Mucosa of gallbladder (tissue), 1 donor: ENCODE results near the gene LDLRAD4. TPM values are rescaled to one million over a fixed set of nuclear protein-coding genes. Genes with fewer than 3 reads are reported as not detected.
"Not testable (repeated sequence)": the region's sequence is repeated elsewhere in the genome, so short reads cannot be mapped to it uniquely, and the experiment has no call there.

ENCODE experiments used
- DNase-seq: peaks from one replicate; pipeline ENCODE4 v3.0.0-alpha.2; 2020; ENCODE audit warnings: low spot score
- total RNA-seq: library from RNA; stranded (reverse); gene quantifications from one replicate; pipeline ENCODE4 v1.2.1, GENCODE V29; 2021
- donor health status: DM: no; HTN: no; CAD: no.

LDLRAD4 gene
- total RNA-seq, 1 donor from 2014 or later: 51.0 TPM

DNA sequence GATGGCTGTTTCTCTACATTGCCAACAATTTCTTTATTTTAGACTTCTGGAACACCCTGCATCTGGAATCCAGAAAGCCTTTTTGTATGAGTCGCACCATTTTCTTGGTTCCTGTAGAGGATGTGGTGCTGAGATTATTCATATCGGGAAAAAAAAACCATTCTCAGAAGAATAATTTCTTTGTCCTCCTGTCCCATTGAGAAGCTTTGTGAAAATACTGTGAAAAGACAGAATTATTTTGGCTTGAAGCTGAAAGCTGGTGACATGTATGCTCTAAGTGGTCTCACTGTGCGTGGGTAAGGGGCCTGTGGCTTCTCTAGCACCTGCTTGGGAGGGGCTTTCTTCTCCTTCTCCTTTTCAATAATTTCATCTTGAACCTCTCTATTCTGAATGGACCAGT is 369.4 kb downstream of the LDLRAD4 start:
- no peak for DNase-seq

DNA sequence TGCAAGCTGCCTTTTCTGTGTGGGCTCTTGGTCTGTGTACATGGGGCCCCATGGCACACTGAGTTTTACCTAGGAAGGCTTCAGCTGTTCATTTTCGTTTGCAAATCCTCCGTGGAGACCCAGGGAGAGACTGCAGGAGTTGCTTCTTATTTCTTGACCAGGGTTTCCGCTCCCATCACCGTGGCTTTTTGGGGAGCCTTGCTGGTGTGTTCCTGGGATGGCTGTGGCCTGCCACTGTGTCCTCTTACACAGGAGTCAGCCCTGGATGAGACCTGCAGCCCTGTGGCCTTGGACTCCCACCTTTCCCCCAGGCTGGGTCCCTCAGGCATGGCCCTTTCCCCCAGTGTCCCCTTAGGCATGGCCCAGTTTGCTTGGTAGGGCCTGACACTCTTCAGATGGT is 370.8 kb downstream of the LDLRAD4 start:
- no peak for DNase-seq

- no peak for DNase-seq
Observed at GRCh38 chr18:13589943-13590342, 371.4 kb downstream of the LDLRAD4 start.

DNA sequence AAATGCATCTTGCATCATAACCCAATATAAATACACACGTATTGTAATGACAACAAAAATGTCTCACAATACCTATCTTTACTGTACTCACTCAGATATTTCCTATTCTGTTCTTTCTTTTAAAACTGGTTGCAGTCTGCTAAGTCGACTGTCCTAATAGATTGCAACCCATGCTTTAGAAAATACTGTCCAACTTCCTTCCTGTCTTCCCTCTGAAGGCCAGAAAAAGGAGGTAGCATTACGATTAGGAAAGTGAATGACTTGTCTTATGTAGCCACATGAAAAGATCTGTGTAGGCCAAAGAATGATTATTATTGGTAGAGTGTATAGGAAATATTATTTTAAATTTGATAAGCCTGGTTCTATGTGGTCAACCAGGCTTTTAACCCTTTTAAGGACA is 373.7 kb downstream of the LDLRAD4 start:
- DNase-seq: no peak

GRCh38 chr18:13594551-13594950 is 376.0 kb downstream of the LDLRAD4 start:
- DNase-seq: no peak

GRCh38 chr18:13597068-13597467 is 378.5 kb downstream of the LDLRAD4 start:
- DNase-seq: no peak

DNA sequence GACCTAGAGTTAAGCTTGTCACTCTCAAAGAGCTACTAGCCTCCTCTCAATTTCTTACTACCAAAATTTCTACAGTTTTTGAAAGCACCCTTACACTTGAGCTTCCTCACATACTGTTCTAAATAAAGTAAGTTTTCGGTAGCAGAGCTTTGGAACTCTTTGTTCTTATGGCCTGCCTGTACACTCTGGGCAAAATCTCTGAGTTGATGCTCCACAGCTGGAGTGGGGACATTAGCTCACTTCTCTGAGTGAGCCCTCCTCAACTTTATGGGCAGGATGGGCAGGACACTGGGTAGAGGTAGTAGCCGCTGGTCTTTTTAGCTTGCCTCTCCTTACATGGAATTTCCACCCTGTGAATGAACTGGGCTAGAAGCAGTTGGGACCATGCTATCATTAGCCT is 380.0 kb downstream of the LDLRAD4 start:
- no peak for DNase-seq

DNA sequence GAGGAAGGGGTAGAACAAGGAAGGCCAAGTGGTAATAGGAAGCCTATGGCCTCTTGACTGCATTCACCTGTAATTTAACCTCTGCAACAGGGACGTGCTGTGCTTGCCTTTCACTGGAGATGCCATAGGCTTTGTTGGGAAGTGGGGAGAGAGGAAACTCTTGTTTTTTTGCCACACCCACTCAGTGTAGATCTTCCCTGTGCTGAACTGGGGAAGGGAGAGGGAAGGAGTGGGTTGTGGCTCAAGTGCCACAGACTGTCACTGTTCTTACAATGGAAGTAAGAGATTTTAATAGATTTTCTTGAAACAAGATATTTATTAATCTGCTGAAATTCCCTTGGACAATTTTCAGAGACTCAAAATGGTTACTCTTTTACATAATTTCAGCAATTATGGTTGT is 380.5 kb downstream of the LDLRAD4 start:
- no peak for DNase-seq

DNA sequence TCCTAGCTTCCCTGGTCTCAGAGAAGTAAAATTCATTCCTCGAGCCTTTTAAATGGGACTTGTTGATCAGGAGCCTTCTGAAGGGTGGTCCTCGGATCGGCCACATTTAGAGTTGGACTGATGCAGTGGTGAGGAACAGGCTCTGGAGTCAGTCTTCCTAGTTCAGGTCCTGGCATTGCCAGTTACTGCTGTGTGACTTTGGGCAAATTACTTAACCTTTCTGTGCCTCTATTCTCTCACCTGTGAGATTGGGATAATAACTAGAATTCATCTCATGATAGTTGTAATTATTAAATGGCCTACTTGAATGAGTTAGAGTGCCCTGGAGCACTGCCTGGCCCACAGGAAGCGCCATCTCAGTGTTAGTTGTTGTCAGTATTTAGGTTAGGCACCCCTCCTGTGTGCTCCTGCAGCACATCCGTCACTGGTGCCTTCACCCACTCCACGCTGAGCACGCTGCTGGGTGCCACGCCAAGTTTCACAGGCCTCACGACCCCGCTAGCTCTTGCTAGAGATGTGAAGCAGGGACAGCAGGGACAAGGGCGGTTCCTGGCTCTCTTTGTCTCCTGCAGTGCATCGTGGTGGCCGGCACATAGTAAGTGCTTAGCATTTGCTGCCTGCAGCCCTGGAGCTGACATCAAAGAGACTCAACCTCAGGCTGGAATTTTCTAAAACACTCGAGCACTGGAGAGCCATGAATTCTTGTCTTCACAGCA is 384.9 kb downstream of the LDLRAD4 start:
- no peak for DNase-seq

DNA sequence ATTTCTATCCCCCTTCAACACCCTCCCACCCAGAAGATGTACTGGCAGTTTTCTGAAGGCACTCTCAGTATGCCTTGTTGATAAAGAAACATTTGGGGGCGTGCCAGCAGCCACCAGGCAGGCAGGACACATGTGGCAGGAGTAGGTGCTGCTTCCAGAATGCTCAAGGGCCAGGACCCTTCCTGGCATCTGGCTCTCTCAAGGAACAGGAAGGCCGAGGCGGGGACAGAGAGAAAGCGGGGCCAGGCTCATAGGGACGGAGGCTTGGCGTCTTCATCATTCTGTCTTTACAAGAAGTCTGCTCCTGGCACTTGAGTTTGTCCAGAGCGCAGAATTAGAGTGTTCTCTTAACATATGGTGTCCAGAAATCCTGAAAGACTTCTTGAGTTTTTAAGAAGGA is 386.2 kb downstream of the LDLRAD4 start:
- no peak for DNase-seq

DNA sequence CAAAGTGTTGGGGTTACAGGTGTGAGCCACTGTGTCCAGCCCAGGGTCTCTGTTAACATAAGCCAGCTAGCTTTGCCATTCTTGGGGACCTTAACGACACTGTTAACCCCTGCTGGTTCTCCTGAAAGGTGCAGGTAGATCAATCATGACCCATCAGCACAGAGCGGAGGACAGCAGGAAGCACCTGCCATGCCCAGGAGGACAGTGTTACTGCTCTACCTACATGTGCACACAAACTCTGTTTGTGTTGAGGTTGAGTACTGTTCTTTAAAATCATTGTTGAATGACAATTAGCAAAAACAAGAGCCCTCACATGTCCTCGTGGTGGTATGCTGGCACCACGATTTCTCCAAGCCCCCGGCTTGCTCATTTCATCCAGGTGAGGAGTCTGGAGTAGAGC is 386.9 kb downstream of the LDLRAD4 start:
- no peak for DNase-seq

DNA sequence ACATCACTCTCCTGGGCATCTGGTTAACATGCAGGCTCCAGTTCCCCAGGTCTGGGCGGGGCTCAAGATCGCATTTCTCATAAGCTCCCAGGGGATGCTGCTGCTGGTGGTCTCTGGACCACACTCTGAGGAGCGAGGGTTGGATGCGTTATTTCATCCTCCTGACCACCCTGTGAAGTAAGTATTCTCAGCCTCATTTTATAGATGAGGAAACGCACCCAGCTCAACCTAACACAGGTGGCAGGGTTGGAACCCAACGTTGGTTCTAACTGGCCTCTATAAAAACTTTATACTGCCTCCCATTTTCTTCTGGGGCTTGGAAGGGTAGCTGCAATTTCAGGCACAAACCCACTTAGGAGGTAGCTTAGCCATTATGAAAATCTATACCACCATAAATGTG is 387.3 kb downstream of the LDLRAD4 start:
- DNase-seq: no peak

GRCh38 chr18:13606604-13607254 is 388.2 kb downstream of the LDLRAD4 start:
- DNase-seq: no peak

DNA sequence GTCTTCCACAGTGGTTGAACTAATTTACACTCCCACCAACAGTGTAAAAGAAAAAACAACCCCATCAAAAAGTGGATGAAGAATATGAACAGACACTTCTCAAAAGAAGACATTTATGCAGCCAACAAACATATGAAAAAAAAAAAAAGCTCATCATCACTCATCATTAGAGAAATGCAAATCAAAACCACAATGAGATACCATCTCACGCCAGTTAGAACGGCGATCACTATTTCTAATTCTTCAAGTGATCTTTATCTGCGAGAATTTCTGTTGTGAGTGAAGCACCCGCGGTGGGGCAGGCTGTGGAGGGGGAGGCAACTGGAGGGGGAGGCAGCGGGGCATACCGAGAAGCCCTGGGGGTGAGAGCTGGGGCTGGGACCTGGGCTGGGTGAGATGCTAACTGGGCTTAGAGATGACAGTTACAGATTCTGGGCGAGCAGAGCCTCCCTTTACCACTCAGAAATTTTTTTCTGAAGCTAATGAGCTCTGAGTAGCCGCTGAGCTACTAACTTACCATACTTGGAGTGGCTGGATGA is 389.5 kb downstream of the LDLRAD4 start:
- not testable (repeated sequence) for DNase-seq

- no peak for DNase-seq
Observed at GRCh38 chr18:13608791-13609532, 390.4 kb downstream of the LDLRAD4 start.

- no peak for DNase-seq
Observed at GRCh38 chr18:13610555-13611141, 392.1 kb downstream of the LDLRAD4 start.

- DNase-seq: no peak
Observed at GRCh38 chr18:13611142-13611600, 392.6 kb downstream of the LDLRAD4 start.

- DNase-seq: peak; percentile 36
Observed at GRCh38 chr18:13611601-13612195, 393.1 kb downstream of the LDLRAD4 start.

- DNase-seq: peak; percentile 30
Observed at GRCh38 chr18:13612196-13612997, 393.8 kb downstream of the LDLRAD4 start.

GRCh38 chr18:13613099-13613498 is 394.5 kb downstream of the LDLRAD4 start:
- DNase-seq: no peak
